Endometrial microvascular endothelial cells (primary cell): ENCODE results near the gene SLC41A2. TPM values are rescaled to one million over a fixed set of nuclear protein-coding genes. Genes with fewer than 3 reads are reported as not detected.
"Not testable (repeated sequence)": the region's sequence is repeated elsewhere in the genome, so short reads cannot be mapped to it uniquely, and the experiment has no call there.

Experiments
- in situ Hi-C: cut with HindIII; loops from 2 replicates; pipeline ENCODE4 v1.10.0; 2017; ENCODE audit warnings: low sequenced_read_pairs, low pct_unique_long_range_greater_than_20kb; ENCODE audit errors: inconsistent ontology term
- total RNA-seq: library from RNA; depleted of rRNA; stranded (reverse); fragments of >200 nt; gene quantifications from one replicate; pipeline ENCODE4 v1.2.3, GENCODE V29; 2015; ENCODE audit errors: inconsistent ontology term

The SLC41A2 gene
- total RNA-seq, 1 donor from 2014 or later, result 12.5 TPM

- in situ Hi-C loops, result no loop called here
These were observed 11.3 kb upstream of the SLC41A2 start for GRCh38 chr12:104969343-104969742.

GRCh38 chr12:104966677-104967076 is 8.6 kb upstream of the SLC41A2 start:
- in situ Hi-C loops, result no loop called here

GRCh38 chr12:104964856-104965205 is 6.7 kb upstream of the SLC41A2 start:
- in situ Hi-C loops, result no loop called here

- in situ Hi-C loops, result no loop called here
These were observed 6.2 kb upstream of the SLC41A2 start for GRCh38 chr12:104964167-104964855.

DNA sequence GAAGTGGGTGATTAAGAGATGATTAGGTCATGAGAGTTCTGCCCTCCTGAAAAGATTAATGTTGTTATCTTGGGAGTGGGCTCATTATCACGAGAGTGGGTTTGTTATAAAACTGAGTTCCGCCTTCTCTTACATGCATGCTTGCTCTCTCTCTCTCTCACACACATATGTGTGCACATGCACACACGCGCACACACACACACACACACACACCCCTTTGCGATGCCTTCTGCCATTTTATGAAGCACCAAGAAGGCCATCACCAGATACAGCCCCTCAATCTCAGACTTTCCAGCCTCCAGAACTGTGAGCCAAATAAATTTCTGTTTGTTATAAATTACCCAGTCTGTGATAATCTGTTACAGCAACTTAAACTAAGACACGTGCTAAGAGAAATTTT is 5.7 kb upstream of the SLC41A2 start:
- in situ Hi-C loops, result no loop called here

DNA sequence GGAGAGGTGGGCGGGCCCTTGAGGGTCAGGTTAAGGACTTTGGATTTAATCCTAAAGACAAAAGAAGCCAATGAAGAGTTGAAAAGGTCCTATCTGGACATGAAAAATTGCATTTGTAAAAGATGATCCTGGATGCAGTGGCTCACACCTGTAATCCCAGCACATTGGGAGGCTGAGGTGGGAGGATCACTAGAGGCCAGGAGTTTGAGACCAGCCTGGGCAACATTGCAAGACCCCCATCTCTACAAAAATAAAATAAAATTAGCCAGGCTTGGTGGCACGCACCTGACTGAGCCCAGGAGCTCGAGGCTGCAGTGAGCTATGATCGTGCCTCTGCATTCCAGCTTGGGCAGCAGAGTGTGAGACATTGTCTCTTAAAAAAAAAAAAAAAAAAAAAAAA is 2.4 kb upstream of the SLC41A2 start:
- in situ Hi-C loops, result no loop called here

DNA sequence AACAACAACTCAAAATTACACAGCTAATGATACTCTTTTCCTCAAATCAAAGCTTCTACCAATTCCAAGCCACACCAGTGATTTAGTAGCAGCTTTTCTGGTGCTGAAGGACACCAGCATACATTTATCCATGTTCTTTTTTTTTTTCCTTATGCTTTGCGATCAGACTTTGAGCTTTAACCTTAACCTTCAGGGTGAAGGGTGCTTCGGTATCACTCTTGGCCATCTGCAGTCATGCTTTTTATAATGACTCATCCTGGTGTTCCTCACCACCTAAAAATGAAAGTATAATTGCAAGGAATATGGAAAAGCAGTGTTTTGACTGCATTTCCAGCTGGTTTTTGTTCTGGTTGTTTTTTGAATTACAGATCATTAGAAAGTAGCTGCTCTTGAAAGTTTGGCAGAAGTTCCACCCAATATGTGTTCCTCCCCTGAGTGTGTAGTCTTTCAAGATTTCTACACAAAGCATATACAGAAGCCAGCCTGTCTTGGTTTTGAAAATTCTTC is 1.3 kb upstream of the SLC41A2 start:
- in situ Hi-C loops, result no loop called here

- in situ Hi-C loops, result no loop called here
These were observed 780 bp upstream of the SLC41A2 start for GRCh38 chr12:104958805-104959334.

DNA sequence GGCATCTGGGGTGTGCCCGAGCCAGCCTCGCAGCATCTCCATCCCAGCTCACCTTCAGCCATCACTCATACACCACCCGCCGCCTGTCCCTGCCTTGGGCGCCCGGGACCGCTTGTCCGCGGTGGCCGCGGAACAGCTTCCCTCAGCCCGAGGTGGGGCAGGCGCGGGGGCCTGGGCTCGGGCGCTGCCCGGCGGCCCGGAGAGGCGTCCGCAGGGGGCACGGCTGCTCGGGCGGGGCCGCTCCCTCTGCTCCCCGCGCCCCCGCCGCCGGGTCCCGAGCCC is 430 bp downstream of the SLC41A2 start:
- in situ Hi-C loops, result no loop called here

GRCh38 chr12:104956870-104957718 is 996 bp downstream of the SLC41A2 start:
- in situ Hi-C loops, result no loop called here

DNA sequence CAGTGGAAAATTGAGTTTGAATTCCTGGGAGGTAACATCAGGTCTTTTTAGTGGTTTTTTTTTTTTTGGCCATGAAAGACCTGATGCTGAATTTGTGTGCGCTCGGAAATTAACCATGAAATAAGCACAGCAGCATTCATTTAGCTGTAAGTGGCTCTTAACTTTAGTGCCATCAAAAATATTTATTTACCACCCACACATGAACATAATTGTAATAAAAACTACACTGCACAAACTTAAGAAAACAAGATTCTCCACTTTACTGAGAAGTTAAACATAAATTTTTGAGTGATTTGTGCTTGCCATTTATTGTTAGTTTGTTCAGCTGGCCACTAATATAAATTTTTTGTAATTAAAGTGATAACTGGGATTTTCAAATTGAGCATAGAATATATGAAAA is 2.4 kb downstream of the SLC41A2 start:
- in situ Hi-C loops, result no loop called here

- in situ Hi-C loops, result no loop called here
These were observed 4.8 kb downstream of the SLC41A2 start for GRCh38 chr12:104953323-104953722.

DNA sequence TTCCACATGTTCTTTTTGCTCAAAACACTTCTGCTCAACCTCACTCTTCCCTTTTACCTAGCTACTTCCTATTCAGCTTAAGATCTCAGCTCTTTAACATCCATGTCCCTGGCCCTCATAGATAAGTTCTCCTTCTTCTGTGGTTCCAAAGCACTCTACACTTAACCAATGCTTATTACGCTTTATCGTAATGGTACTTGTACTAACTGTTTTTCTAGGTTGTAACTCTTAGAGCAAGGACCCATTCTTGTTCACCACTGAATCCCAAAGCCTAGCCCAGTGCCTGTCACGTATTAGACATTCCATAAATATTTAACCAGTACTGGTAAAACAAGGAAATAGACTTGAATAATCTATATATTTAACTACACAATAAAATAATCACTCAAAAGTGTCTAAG is 5.3 kb downstream of the SLC41A2 start:
- in situ Hi-C loops, result no loop called here

GRCh38 chr12:104951759-104952509 is 6.2 kb downstream of the SLC41A2 start:
- in situ Hi-C loops, result no loop called here

DNA sequence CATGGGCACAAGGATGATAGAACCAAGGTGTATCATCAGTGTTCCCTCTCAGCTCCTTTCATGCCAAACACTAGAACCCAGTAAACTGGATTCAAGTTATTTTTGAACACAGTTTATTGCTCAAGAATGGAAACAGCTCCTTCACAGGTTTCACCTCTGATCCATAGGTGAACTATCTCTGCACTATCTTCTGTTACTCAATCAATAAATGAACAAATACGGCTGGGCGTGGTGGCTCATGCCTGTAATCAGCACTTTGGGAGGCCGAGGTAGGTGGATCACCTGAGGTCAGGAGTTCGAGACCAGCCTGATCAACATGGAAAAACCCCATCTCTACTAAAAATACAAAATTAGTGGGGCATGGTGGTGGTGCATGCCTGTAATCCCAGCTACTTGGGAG is 9.4 kb downstream of the SLC41A2 start:
- in situ Hi-C loops, result not testable (repeated sequence)

DNA sequence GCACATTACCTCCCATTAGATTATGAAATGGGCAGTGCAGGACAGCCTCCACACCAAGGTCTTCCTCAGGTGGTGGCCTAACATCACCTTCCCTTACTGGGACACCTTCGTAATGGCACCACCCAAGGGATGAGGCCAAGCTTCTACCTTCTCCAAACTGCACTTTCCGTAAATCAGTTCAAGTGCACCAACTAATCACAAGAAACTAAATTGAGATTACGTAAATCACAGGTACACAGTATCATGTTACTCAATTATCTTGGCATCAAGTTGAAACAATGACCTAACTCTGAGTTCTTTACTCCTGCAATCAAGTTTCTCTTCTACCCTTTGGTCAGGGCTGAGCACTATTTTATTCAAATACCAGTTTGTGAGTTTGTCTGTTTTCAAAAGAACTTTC is 13.8 kb downstream of the SLC41A2 start:
- in situ Hi-C loops, result no loop called here

DNA sequence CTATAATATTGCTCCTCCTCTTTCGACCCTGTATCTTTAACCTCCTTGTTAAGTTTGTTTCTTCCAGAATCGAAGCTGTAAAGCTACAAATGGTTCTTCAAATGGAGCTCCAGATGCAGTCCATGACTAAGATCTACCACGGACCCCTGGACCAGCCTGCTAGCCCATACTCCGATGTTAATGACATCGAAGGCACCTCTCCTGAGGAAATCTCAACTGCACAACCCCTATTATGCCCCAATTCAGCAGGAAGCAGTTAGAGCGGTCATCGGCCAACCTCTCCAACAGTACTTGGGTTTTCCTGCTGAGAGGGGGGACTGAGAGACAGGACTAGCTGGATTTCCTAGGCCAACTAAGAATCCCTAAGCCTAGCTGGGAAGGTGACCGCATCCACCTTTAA is 14.7 kb downstream of the SLC41A2 start:
- in situ Hi-C loops, result not testable (repeated sequence)

DNA sequence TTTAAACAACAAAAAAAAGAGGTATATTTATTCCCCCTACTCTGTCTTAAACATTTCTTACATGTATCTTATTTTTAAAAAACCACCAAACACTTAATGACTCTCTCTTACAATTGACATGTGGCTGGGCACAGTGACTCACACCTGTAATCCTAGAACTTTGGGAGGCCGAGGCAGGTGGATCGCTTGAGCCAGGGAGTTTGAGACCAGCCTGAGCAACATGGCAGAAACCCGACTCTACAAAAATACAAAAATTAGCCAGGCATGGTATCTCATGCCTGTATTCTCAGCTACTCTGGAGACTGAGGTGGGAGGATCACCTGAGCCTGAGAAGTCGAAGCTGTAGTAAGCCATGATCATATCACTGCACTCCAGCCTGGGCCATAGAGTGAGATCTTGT is 16.0 kb downstream of the SLC41A2 start:
- in situ Hi-C loops, result no loop called here

GRCh38 chr12:104941454-104941853 is 16.6 kb downstream of the SLC41A2 start:
- in situ Hi-C loops, result no loop called here

DNA sequence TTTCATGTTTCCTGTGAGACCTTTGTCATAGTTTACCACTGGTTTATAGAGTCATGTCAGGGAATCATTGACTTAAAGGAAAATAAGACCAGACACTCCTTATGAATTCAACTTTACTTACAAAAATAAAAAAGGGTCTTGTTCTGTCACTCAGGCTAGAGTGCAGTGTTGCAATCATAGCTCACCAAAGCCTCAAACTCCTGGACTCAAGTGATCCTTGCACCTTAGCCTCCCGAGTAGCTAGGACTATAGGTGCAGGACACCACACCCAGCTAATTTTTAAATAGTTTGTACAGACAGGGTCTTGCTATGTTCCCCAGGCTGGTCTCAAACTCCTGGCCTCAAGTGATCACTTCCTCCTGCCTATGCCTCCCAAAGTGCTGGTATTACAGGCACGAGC is 19.0 kb downstream of the SLC41A2 start:
- in situ Hi-C loops, result no loop called here
